NCI-H1105 (cell line): Measurements from ENCODE around the gene SF3A1.

Source experiments
- DNase-seq: peaks from one replicate; lab custom pipeline; 2025; lab: John Stamatoyannopoulos, UW

The SF3A1 gene

GRCh38 chr22:30301995-30302809 lies 54.5 kb downstream of the SF3A1 start:
- DNase-seq = no peak

- DNase-seq = no peak
Observed at GRCh38 chr22:30299322-30299721, 57.4 kb downstream of the SF3A1 start.

GRCh38 chr22:30297991-30298701 lies 58.5 kb downstream of the SF3A1 start:
- DNase-seq = no peak

- DNase-seq = no peak
Observed at GRCh38 chr22:30297276-30297990, 59.3 kb downstream of the SF3A1 start.

GRCh38 chr22:30296833-30297232 lies 59.9 kb downstream of the SF3A1 start:
- DNase-seq = no peak

GRCh38 chr22:30296324-30296723 lies 60.4 kb downstream of the SF3A1 start:
- DNase-seq = no peak

- DNase-seq = no peak
Observed at GRCh38 chr22:30295576-30295975, 61.1 kb downstream of the SF3A1 start.

- no peak for DNase-seq
Observed at GRCh38 chr22:30294830-30295229, 61.9 kb downstream of the SF3A1 start.

- no peak for DNase-seq
Observed at GRCh38 chr22:30294066-30294465, 62.6 kb downstream of the SF3A1 start.

- no peak for DNase-seq
Observed at GRCh38 chr22:30293026-30293425, 63.7 kb downstream of the SF3A1 start.

- DNase-seq = no peak
Observed at GRCh38 chr22:30292069-30292970, 64.4 kb downstream of the SF3A1 start.

GRCh38 chr22:30291058-30291892 lies 65.4 kb downstream of the SF3A1 start:
- no peak for DNase-seq

- no peak for DNase-seq
Observed at GRCh38 chr22:30290342-30291057, 66.2 kb downstream of the SF3A1 start.

GRCh38 chr22:30289980-30290313 lies 66.7 kb downstream of the SF3A1 start:
- DNase-seq = no peak

- DNase-seq = peak; percentile 96
Observed at GRCh38 chr22:30289141-30289979, 67.3 kb downstream of the SF3A1 start, which contains the start of gene CASTOR1. CASTOR1 (minus strand) TSS chr22:30289505; CDS start chr22:30289497, 8 bp downstream.

GRCh38 chr22:30288419-30289140 lies 68.1 kb downstream of the SF3A1 start:
- DNase-seq = no peak

GRCh38 chr22:30287648-30288418 lies 68.9 kb downstream of the SF3A1 start:
- DNase-seq = no peak
